Osteocyte (in vitro differentiated cells): ENCODE data around the gene STX18. TPM values are rescaled to one million over a fixed set of nuclear protein-coding genes. Genes with fewer than 3 reads are reported as not detected.

Experiments
- DNase-seq: peaks from one replicate; pipeline ENCODE4 v3.0.0; 2021; ENCODE audit warnings: mixed read lengths; ENCODE audit not compliant: unreplicated experiment; ENCODE audit errors: extremely low spot score
- H3K27ac Mint-ChIP-seq: one replicate; pipeline ENCODE4 v1.8.0; 2021; ENCODE audit warnings: mild to moderate bottlenecking, mixed read lengths; ENCODE audit not compliant: unreplicated experiment
- H3K27me3 Mint-ChIP-seq: one replicate; pipeline ENCODE4 v1.8.0; 2021; ENCODE audit warnings: mixed read lengths; ENCODE audit not compliant: unreplicated experiment
- H3K36me3 Mint-ChIP-seq: one replicate; pipeline ENCODE4 v1.8.0; 2021; ENCODE audit warnings: mixed read lengths; ENCODE audit not compliant: unreplicated experiment
- H3K4me1 Mint-ChIP-seq: one replicate; pipeline ENCODE4 v1.8.0; 2021; ENCODE audit warnings: mixed read lengths; ENCODE audit not compliant: unreplicated experiment
- H3K4me3 Mint-ChIP-seq: one replicate; pipeline ENCODE4 v1.8.0; 2021; ENCODE audit warnings: mild to moderate bottlenecking, moderate library complexity, mixed read lengths; ENCODE audit not compliant: unreplicated experiment
- H3K9me3 Mint-ChIP-seq: one replicate; pipeline ENCODE4 v1.8.0; 2021; ENCODE audit warnings: mixed read lengths; ENCODE audit not compliant: unreplicated experiment
- CTCF ChIP-seq: fragments of 200-600 bp; sonication (generic); IDR thresholded peaks from 2 replicates; pipeline ENCODE4 v1.5.0; 2021; ENCODE audit warnings: antibody characterized with exemption, mild to moderate bottlenecking, moderate library complexity
- total RNA-seq: library from RNA; stranded (reverse); gene quantifications from 2 replicates; pipeline ENCODE4 v1.2.1, GENCODE V29; 2021

Gene STX18
- total RNA-seq, 1 donor from 2014 or later, result 26.7 TPM

- no peaks in the 10 kb centered on the region for H3K9me3 Mint-ChIP-seq
- H3K36me3 Mint-ChIP-seq, result no peaks in the 10 kb centered on the region
- H3K27me3 Mint-ChIP-seq, result peaks cover 11% of the 10 kb centered on the region
- no peak overlapping the region for H3K27ac Mint-ChIP-seq
- DNase-seq, result no peak
- no peak for TF ChIP-seq CTCF
- H3K4me3 Mint-ChIP-seq, result no peak overlapping the region
- H3K4me1 Mint-ChIP-seq, result no peaks in the 10 kb centered on the region
These were observed 134.3 kb downstream of the STX18 start for GRCh38 chr4:4407299-4408131.

DNA sequence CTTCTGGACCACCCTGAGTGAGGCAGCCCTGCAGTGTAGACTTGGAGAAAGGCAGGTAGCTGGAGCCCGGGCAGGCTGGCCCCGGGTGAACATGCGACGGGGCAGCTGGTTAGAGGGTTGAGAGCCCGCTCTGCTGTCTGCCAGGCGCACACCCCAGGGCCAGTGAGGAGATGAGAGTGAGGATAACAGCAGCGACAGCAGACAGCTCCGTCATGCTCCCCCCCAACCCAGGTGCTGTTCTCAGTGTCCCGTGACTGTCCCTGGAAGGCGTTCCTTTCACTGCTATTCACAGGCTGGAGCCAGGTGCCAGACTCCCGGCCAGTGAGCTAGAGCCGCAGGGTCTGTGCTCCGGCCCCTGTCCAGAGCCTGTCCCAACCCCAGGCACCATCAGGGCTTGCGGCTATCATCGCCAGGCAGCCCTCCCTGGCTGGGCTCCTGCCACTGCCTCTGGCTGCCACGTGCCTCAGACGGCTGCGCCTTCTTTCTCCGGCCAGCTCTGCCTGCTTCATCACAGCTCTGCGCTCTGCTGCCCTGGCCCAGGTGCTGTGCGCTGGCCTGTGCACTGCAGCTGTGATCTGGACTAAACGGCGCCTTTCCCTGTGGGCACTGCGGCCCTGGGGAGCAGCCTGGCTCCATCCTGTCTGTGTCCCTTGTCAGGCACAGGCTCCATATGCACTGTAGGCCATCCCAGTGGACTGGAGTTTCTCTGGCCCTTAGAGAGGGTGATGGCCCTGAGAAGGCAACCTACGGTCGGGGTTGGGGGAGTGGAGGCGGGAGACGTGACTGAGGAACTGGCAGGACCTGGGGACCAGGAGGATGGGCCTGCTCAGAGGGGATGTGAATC, 135.2 kb downstream of the STX18 start:
- Mint-ChIP-seq H3K9me3 (no peaks in the 10 kb centered on the region), H3K27me3 (peaks cover 11% of the 10 kb centered on the region), H3K27ac (no peak overlapping the region), H3K4me1 (no peaks in the 10 kb centered on the region), H3K36me3 (no peaks in the 10 kb centered on the region), H3K4me3 (no peak overlapping the region)
- no peak for TF ChIP-seq CTCF
- DNase-seq, result no peak

DNA sequence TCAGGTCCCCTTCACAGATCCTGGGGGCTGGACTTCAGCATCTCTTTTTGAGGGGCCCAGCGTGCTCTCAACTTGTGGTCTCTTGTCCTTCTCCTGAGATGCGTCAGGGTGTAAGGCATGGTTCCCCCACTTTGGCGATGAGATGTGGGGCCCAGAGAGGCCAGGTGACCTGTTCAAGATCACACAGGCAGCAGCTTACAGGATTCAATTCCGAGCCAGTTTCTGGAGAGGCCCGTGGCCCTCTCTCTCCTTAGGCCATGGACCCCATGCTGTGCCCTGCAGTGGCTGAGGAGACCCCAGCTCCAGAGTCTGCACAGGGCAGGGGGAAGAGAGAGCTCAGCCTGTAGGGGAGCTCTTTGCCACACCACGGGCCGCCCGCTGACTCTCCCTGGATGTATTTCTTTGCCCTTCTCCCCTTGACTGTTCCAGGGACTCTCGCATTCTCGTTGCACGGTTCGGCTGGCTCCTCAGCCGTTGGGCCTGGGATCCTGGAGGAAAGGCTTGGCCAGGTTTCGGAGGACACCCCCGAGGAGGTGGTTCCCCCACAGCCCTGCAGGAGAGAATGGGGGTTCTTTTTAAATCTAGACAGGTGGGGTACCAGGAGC, 136.4 kb downstream of the STX18 start:
- DNase-seq, result no peak
- H3K4me1 Mint-ChIP-seq, result no peaks in the 10 kb centered on the region
- H3K27ac Mint-ChIP-seq, result no peak overlapping the region

GRCh38 chr4:4402966-4403365, 138.9 kb downstream of the STX18 start:
- no peak for DNase-seq
- H3K27ac Mint-ChIP-seq, result no peak overlapping the region
- peaks cover 30% of the 10 kb centered on the region for H3K27me3 Mint-ChIP-seq
- no peak for TF ChIP-seq CTCF
- no peaks in the 10 kb centered on the region for H3K36me3 Mint-ChIP-seq
- H3K4me1 Mint-ChIP-seq, result no peaks in the 10 kb centered on the region
- peaks cover 13% of the 10 kb centered on the region for H3K9me3 Mint-ChIP-seq
- no peak overlapping the region for H3K4me3 Mint-ChIP-seq

More for the DNA sequence above, 136.4 kb downstream of the STX18 start:
- TF ChIP-seq CTCF, result no peak
- peaks cover 2% of the 10 kb centered on the region for H3K9me3 Mint-ChIP-seq
- H3K4me3 Mint-ChIP-seq, result no peak overlapping the region
- peaks cover 13% of the 10 kb centered on the region for H3K27me3 Mint-ChIP-seq
- H3K36me3 Mint-ChIP-seq, result no peaks in the 10 kb centered on the region

DNA sequence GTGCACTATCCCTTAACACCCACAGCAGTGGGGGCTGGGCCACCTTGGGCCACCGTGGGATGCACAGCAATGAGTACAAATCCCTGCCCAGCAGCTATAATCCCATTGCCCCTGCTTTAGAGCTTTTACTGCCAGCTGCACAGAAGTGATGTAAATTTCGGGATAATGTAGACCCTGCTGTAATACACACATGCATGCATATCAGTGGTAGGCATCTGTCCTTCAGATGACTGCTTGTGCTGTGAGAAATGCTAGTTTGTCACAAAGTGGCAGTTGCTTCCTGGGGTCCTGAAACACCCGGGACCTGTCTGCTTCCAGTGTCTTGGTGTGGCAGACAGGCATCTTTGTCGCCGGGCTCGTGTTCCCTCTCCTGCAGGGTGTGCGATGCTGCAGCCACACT, 140.8 kb downstream of the STX18 start:
- Mint-ChIP-seq H3K9me3 (peaks cover 13% of the 10 kb centered on the region), H3K27me3 (peaks cover 42% of the 10 kb centered on the region), H3K4me1 (peaks cover 6% of the 10 kb centered on the region), H3K36me3 (no peaks in the 10 kb centered on the region), H3K27ac (no peak overlapping the region), H3K4me3 (no peak overlapping the region)
- no peak for DNase-seq
- TF ChIP-seq CTCF, result no peak
